Hepatocyte (in vitro differentiated cells): Measurements from ENCODE around the gene RUNX3. TPM values are rescaled to one million over a fixed set of nuclear protein-coding genes. Genes with fewer than 3 reads are reported as not detected.

Experiments used
- DNase-seq: peaks from one replicate; pipeline ENCODE4 v3.0.0-alpha.2; 2016; ENCODE audit warnings: low spot score
- H2AFZ ChIP-seq: fragments of 200-600 bp; sonication (generic); 2 replicates; pipeline ENCODE4 v1.6.0; 2016; ENCODE audit warnings: antibody characterized with exemption, mild to moderate bottlenecking
- H3K27ac ChIP-seq: fragments of 200-600 bp; sonication (generic); 2 replicates; pipeline ENCODE4 v1.5.1; 2016; ENCODE audit warnings: mild to moderate bottlenecking
- H3K27me3 ChIP-seq: fragments of 200-600 bp; sonication (generic); 2 replicates; pipeline ENCODE4 v1.6.1; 2016
- H3K36me3 ChIP-seq: fragments of 200-600 bp; sonication (generic); replicated peaks from 2 replicates; pipeline ENCODE4 v1.5.1; 2016; ENCODE audit warnings: low read depth; ENCODE audit not compliant: insufficient read depth
- H3K4me1 ChIP-seq: fragments of 200-600 bp; sonication (generic); 2 replicates; pipeline ENCODE4 v1.5.1; 2016; ENCODE audit warnings: mild to moderate bottlenecking, moderate library complexity; ENCODE audit not compliant: insufficient read depth
- H3K4me2 ChIP-seq: fragments of 200-600 bp; sonication (generic); 2 replicates; pipeline ENCODE4 v1.6.0; 2016
- H3K4me3 ChIP-seq: fragments of 200-600 bp; sonication (generic); 2 replicates; pipeline ENCODE4 v1.5.1; 2016; ENCODE audit warnings: mild to moderate bottlenecking
- H3K79me2 ChIP-seq: fragments of 200-600 bp; sonication (generic); 2 replicates; pipeline ENCODE4 v1.6.0; 2017; ENCODE audit warnings: mild to moderate bottlenecking
- H3K9me2 ChIP-seq: fragments of 200-600 bp; sonication (generic); replicated peaks from 2 replicates; pipeline ENCODE4 v1.6.0; 2017; ENCODE audit warnings: mild to moderate bottlenecking; ENCODE audit not compliant: insufficient read depth
- H3K9me3 ChIP-seq: fragments of 200-600 bp; sonication (generic); 2 replicates; pipeline ENCODE4 v1.5.1; 2016; ENCODE audit warnings: low read depth, mild to moderate bottlenecking
- H4K20me1 ChIP-seq: fragments of 200-600 bp; sonication (generic); 2 replicates; pipeline ENCODE4 v1.6.0; 2016; ENCODE audit warnings: mild to moderate bottlenecking; ENCODE audit not compliant: insufficient read depth, poor library complexity, severe bottlenecking
- EZH2 ChIP-seq: fragments of 200-600 bp; sonication (generic); IDR thresholded peaks from 2 replicates; pipeline ENCODE4 v1.6.1; 2016; ENCODE audit warnings: antibody characterized with exemption, mild to moderate bottlenecking, borderline replicate concordance
- EZH2phosphoT487 ChIP-seq: fragments of 200-600 bp; sonication (generic); IDR thresholded peaks from one replicate; pipeline ENCODE4 v1.6.1; 2018; ENCODE audit warnings: antibody characterized with exemption, mild to moderate bottlenecking, low read depth, moderate library complexity; ENCODE audit not compliant: unreplicated experiment, severe bottlenecking
- WGBS: methylation state at CpG from one replicate; pipeline ENCODE4 v1.1.6; 2016; ENCODE audit warnings: low lambda C conversion rate; ENCODE audit errors: missing lambda C conversion rate; 5-methylcytosine and 5-hydroxymethylcytosine counted together
- polyA plus RNA-seq: library from polyadenylated mRNA; unstranded; fragments of >200 nt; fragmentation: Nextera tagmentation; extraction: Ambion mirVana; gene quantifications from 2 replicates; pipeline ENCODE4 v1.2.1, GENCODE V29; 2016
- total RNA-seq: library from RNA; depleted of rRNA; stranded (reverse); fragments of >200 nt; gene quantifications from 2 replicates; pipeline ENCODE4 v1.2.3, GENCODE V29; 2014
- TF ChIP-seq, protein P1 (sequence below): fragments of 200-600 bp; sonication (generic); IDR thresholded peaks from 2 replicates; pipeline ENCODE4 v1.5.1; 2016; ENCODE audit warnings: antibody characterized with exemption, mild to moderate bottlenecking; ENCODE audit not compliant: poor library complexity

The RUNX3 gene
- total and polyA plus RNA-seq, 2 experiments from 2014 or later = 0.13 to 0.16 TPM

DNA sequence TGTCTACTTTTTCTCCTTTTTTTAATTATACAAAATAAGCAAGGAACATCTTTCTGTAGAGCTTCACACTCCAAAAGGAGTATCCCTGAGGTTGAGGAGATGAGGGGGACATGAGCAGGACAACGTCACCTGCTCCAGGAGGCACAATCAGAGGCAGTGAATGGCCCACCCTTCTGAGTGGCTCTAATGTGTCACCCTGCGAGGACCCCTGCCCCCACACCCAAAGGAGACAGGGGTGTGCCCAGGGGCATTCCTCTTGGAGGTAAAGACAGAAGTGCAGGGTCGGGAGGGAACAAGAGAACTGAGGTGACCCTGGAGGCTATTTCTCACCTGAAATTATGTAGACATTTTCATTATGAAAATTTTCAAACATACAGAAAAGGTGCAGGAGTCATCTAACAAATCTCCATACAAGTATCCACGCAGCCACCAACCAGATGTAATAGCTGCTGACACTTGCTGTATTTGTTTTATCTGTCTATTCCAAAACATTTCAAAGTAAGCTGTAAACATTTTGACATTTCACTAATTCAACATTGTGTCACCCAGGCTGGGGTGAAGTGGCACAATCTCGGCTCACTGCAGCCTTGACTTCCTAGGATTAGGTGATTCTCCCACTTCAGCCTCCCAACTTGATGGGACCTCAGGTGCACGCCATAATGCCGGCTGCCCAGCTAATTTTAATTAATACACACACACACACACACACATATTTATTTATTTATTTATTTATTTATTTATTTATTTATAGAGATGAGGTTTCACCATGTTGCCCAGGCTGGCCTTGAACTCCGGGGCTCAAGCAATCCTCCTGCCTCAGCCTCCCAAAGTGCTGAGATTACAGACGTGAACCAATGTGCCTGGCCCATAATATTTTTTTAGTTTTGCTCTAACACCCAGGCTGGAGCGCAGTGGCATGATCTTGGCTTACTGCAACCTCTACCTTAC is 70.7 kb downstream of the RUNX3 start:
- Histone ChIP-seq H3K27me3 (no peaks in the 10 kb centered on the region), H3K9me2 (no peaks in the 10 kb centered on the region), H3K4me2 (no peak overlapping the region), H3K79me2 (no peaks in the 10 kb centered on the region), H4K20me1 (no peaks in the 10 kb centered on the region), H3K4me1 (peaks cover 16% of the 10 kb centered on the region), H3K36me3 (no peaks in the 10 kb centered on the region), H3K9me3 (no peaks in the 10 kb centered on the region), H2AFZ (no peak overlapping the region), H3K27ac (no peak overlapping the region), H3K4me3 (no peak overlapping the region)
- no peak for DNase-seq
- no peak for TF ChIP-seq EZH2phosphoT487
- no peak for TF ChIP-seq EZH2
- TF ChIP-seq, protein P1, sequence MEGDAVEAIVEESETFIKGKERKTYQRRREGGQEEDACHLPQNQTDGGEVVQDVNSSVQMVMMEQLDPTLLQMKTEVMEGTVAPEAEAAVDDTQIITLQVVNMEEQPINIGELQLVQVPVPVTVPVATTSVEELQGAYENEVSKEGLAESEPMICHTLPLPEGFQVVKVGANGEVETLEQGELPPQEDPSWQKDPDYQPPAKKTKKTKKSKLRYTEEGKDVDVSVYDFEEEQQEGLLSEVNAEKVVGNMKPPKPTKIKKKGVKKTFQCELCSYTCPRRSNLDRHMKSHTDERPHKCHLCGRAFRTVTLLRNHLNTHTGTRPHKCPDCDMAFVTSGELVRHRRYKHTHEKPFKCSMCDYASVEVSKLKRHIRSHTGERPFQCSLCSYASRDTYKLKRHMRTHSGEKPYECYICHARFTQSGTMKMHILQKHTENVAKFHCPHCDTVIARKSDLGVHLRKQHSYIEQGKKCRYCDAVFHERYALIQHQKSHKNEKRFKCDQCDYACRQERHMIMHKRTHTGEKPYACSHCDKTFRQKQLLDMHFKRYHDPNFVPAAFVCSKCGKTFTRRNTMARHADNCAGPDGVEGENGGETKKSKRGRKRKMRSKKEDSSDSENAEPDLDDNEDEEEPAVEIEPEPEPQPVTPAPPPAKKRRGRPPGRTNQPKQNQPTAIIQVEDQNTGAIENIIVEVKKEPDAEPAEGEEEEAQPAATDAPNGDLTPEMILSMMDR = no peak
- 87% methylated on average over 10 of the region's 10 CpGs for WGBS

DNA sequence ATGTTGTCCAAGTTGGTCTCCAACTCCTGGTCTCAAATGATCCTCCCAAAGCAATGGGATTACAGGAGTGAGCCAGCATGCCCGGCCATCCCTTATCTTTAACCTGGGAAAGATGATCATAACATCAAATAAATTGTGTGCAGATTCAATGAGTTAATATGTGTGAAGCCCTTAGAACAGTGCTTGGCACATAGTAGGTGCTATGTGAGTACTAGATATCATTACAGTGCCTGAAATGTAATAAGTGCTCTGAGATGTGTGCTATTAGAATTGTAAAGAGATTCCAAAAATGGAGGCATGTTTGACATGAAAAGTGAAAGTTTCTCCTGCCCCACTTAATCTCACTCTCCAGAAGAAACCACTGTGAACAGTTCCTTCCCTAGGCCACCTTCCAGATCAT is 71.8 kb downstream of the RUNX3 start:
- Histone ChIP-seq H3K4me3 (no peak overlapping the region), H4K20me1 (no peaks in the 10 kb centered on the region), H2AFZ (no peak overlapping the region), H3K4me2 (no peak overlapping the region), H3K4me1 (peaks cover 8% of the 10 kb centered on the region), H3K27ac (no peak overlapping the region), H3K27me3 (no peaks in the 10 kb centered on the region), H3K36me3 (no peaks in the 10 kb centered on the region), H3K79me2 (no peaks in the 10 kb centered on the region), H3K9me2 (no peaks in the 10 kb centered on the region), H3K9me3 (no peaks in the 10 kb centered on the region)
- TF ChIP-seq EZH2phosphoT487 (no peak), EZH2 (no peak)
- TF ChIP-seq, protein P1 = no peak
- 82% methylated on average over 1 of the region's 1 CpG for WGBS
- DNase-seq = no peak

DNA sequence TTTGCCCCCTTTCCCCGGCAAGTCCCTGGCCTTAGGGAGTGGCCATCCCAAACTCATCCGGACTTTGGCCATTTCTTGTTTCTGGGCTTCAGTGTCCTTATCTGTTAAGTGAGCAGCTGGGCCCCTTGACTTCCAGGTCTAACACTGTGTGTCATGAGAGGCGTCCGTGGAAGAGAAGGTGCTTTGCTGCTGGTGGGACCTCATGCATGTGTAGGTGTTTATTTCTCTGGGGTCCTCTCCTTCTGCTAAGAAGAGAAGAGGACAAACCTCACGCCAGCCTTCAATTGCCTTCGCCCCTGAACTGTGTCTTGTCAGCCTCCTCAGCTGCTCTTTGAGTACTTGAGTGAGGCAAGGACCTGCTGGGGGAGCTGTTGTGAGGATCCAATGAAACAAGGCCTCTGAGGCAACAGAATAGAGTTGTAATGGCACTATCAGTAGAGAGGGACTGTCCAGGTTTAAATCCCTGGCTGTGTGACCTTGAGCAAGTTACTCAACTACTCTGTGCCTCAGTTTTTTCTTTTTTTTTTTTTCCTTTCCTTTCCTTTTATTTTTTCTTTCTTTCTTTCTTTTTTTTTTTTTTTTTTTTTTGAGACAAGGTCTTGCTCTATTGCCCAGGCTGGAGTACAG is 72.5 kb downstream of the RUNX3 start:
- H3K27me3 ChIP-seq = no peaks in the 10 kb centered on the region
- no peaks in the 10 kb centered on the region for H3K79me2 ChIP-seq
- H3K4me1 ChIP-seq = peaks cover 3% of the 10 kb centered on the region
- no peak overlapping the region for H3K4me3 ChIP-seq
- DNase-seq = no peak
- peak overlapping the region; percentile 35 for H3K27ac ChIP-seq
- H3K9me3 ChIP-seq = no peaks in the 10 kb centered on the region
- H3K9me2 ChIP-seq = no peaks in the 10 kb centered on the region
- H4K20me1 ChIP-seq = no peaks in the 10 kb centered on the region
- H2AFZ ChIP-seq = no peak overlapping the region
- TF ChIP-seq, protein P1 = peak; percentile 2
- TF ChIP-seq EZH2 (no peak), EZH2phosphoT487 (no peak)
- no peaks in the 10 kb centered on the region for H3K36me3 ChIP-seq
- WGBS = 64% methylated on average over 6 of the region's 6 CpGs
- H3K4me2 ChIP-seq = peak overlapping the region; percentile 16
